Astrocyte (in vitro differentiated cells and primary cell): Measurements from ENCODE around the gene MFSD6.

Source experiments
- EZH2 ChIP-seq: IDR thresholded peaks from 2 replicates; pipeline ENCODE4 v1.6.1; 2012; ENCODE audit warnings: mild to moderate bottlenecking, low read length, inconsistent platforms; ENCODE audit not compliant: insufficient read depth
- TF ChIP-seq, protein P1 (sequence below): IDR thresholded peaks from 2 replicates; pipeline ENCODE4 v1.5.1; 2011; ENCODE audit warnings: low read depth, mild to moderate bottlenecking, inconsistent platforms, low read length, moderate library complexity; ENCODE audit not compliant: insufficient read depth

DNA sequence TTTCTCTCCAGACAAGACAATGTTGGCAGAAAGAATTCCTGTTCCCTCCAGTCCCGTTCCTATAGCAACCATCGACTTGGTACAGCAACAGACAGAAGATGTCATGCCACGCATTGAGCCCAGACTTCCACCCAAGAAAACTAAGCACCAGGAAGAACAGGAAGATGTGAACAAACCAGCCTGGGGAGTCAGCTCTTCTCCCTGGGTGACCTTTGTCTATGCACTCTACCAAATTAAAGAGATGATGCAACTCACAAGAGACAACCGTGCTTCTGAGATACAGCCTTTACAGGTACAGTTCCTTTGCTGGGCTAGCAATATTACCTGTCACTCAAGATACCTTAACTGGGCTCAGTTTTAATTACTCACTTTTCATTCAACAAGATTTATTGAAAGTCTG, 89.3 kb downstream of the MFSD6 start:
- TF ChIP-seq, protein P1, sequence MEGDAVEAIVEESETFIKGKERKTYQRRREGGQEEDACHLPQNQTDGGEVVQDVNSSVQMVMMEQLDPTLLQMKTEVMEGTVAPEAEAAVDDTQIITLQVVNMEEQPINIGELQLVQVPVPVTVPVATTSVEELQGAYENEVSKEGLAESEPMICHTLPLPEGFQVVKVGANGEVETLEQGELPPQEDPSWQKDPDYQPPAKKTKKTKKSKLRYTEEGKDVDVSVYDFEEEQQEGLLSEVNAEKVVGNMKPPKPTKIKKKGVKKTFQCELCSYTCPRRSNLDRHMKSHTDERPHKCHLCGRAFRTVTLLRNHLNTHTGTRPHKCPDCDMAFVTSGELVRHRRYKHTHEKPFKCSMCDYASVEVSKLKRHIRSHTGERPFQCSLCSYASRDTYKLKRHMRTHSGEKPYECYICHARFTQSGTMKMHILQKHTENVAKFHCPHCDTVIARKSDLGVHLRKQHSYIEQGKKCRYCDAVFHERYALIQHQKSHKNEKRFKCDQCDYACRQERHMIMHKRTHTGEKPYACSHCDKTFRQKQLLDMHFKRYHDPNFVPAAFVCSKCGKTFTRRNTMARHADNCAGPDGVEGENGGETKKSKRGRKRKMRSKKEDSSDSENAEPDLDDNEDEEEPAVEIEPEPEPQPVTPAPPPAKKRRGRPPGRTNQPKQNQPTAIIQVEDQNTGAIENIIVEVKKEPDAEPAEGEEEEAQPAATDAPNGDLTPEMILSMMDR: no peak
- no peak for TF ChIP-seq EZH2
